22Rv1 (cell line): ENCODE data around the gene SLC26A9.
"Not testable (repeated sequence)": the region's sequence is repeated elsewhere in the genome, so short reads cannot be mapped to it uniquely, and the experiment has no call there.

Source experiments
- H3K27ac ChIP-seq: fragments of 450-650 bp; 2 replicates; pipeline ENCODE4 v1.5.1; 2017
- ZFX ChIP-seq: fragments of 450-650 bp; IDR thresholded peaks from 2 replicates; pipeline ENCODE4 v1.6.1; 2017; ENCODE audit warnings: antibody characterized with exemption, borderline replicate concordance
- TF ChIP-seq, protein P1 (sequence below): fragments of 450-650 bp; IDR thresholded peaks from 2 replicates; pipeline ENCODE4 v1.5.1; 2017; ENCODE audit warnings: mild to moderate bottlenecking

SLC26A9 gene

DNA sequence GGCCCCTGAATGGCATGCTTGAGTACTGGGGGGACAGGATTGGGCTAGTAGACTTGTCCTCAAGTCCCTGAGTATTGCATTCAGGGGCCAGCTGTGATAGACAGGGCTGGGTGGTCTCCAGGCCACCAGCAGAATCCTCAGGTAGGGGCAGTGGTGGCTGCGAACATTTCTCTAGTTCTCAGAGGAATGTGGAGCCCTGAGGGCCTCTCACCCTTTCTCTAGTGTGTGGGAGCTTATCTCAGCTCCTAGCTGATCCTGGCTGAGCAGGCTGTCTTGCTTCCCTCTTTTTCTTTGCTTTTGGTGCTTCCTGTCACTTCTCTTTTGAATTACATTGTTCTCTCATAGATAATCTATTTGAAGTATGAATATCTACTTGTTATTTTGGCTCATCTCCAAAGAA, 63.3 kb downstream of the SLC26A9 start:
- no peak for TF ChIP-seq ZFX
- TF ChIP-seq, protein P1, sequence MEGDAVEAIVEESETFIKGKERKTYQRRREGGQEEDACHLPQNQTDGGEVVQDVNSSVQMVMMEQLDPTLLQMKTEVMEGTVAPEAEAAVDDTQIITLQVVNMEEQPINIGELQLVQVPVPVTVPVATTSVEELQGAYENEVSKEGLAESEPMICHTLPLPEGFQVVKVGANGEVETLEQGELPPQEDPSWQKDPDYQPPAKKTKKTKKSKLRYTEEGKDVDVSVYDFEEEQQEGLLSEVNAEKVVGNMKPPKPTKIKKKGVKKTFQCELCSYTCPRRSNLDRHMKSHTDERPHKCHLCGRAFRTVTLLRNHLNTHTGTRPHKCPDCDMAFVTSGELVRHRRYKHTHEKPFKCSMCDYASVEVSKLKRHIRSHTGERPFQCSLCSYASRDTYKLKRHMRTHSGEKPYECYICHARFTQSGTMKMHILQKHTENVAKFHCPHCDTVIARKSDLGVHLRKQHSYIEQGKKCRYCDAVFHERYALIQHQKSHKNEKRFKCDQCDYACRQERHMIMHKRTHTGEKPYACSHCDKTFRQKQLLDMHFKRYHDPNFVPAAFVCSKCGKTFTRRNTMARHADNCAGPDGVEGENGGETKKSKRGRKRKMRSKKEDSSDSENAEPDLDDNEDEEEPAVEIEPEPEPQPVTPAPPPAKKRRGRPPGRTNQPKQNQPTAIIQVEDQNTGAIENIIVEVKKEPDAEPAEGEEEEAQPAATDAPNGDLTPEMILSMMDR = no peak
- no peak overlapping the region for H3K27ac ChIP-seq

DNA sequence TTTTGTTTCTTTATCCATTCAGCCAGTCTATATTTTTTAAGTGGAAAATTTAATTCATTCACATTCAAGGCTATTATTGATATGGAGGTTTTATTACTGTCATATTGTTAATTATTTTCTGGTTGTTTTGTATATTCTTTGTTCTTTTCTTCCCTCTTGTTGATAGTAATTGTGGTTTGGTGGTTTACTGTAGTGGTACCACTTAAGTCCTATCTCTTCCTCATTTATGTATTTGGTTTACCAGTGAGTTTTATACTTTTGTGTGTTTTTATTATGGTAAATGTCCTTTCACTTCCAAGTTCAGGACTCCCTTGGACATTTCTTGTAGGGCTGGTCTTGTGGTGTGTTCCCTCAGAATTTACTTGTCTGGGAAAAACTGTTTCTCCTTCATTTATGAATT, 65.2 kb downstream of the SLC26A9 start:
- H3K27ac ChIP-seq = no peak overlapping the region
- TF ChIP-seq ZFX = no peak
- TF ChIP-seq, protein P1 = no peak

- H3K27ac ChIP-seq = not testable (repeated sequence)
Measured at GRCh38 chr1:205873148-205873547, 70.1 kb downstream of the SLC26A9 start.

GRCh38 chr1:205870236-205870635, 73.0 kb downstream of the SLC26A9 start:
- no peak overlapping the region for H3K27ac ChIP-seq
- TF ChIP-seq, protein P1 = no peak
- TF ChIP-seq ZFX = no peak
